NB4 (cell line): ENCODE measurements around the gene OR51I2.

Experiments used
- MAX ChIP-seq: IDR thresholded peaks from 2 replicates; pipeline ENCODE4 v1.6.1; 2011; ENCODE audit warnings: low read depth, low read length
- POLR2A ChIP-seq: IDR thresholded peaks from 2 replicates; pipeline ENCODE4 v1.6.1; 2011; ENCODE audit warnings: mild to moderate bottlenecking; ENCODE audit not compliant: insufficient read length; ENCODE audit errors: extremely low read depth

- no peak for TF ChIP-seq POLR2A
- TF ChIP-seq MAX = no peak
Measured at GRCh38 chr11:5499671-5500070, 50.5 kb downstream of the OR51I2 start.
